Activated naive CD8-positive, alpha-beta T cell treated with anti-CD3 and anti-CD28 coated beads, Interleukin-2, amount 10 ng/mL, durations not matched to agents 7 days and 5 days (primary cell): ENCODE measurements around the gene CRTAC1. TPM values are rescaled to one million over a fixed set of nuclear protein-coding genes. Genes with fewer than 3 reads are reported as not detected.

ENCODE experiments used
- ATAC-seq: fragments of 150-1000 bp; cut with Tn5 transposase; one replicate; pipeline ENCODE4 v1.10.0; 2021; ENCODE audit warnings: low read depth, moderate library complexity
- POLR2A ChIA-PET: fragments of 350-600 bp; sonication (Branson Sonifier 250); formaldehyde crosslinking; loops from one replicate; lab custom pipeline; 2021; ENCODE audit warnings: antibody characterized with exemption; lab: Charles Lee
- DNase-seq: peaks from one replicate; pipeline ENCODE4 v3.0.0; 2021
- H3K27ac Mint-ChIP-seq: one replicate; pipeline ENCODE4 v1.8.0; 2022; ENCODE audit warnings: mild to moderate bottlenecking, mixed read lengths
- H3K27me3 Mint-ChIP-seq: one replicate; pipeline ENCODE4 v1.8.0; 2022; ENCODE audit warnings: mild to moderate bottlenecking, moderate library complexity, mixed read lengths
- H3K36me3 Mint-ChIP-seq: one replicate; pipeline ENCODE4 v1.8.0; 2021; ENCODE audit warnings: mild to moderate bottlenecking, mixed read lengths
- H3K4me1 Mint-ChIP-seq: one replicate; pipeline ENCODE4 v1.8.0; 2021; ENCODE audit warnings: mixed read lengths
- H3K4me3 Mint-ChIP-seq: one replicate; pipeline ENCODE4 v1.8.0; 2022; ENCODE audit warnings: mild to moderate bottlenecking, moderate library complexity, mixed read lengths
- H3K9me3 Mint-ChIP-seq: one replicate; pipeline ENCODE4 v1.8.0; 2021; ENCODE audit warnings: mixed read lengths
- total RNA-seq, 2 experiments: library from RNA; stranded (reverse); gene quantifications; one replicate each; pipeline ENCODE4 v1.2.3, GENCODE V29; 2021

The CRTAC1 gene
- total RNA-seq, 2 experiments from 2014 or later = not detected

DNA sequence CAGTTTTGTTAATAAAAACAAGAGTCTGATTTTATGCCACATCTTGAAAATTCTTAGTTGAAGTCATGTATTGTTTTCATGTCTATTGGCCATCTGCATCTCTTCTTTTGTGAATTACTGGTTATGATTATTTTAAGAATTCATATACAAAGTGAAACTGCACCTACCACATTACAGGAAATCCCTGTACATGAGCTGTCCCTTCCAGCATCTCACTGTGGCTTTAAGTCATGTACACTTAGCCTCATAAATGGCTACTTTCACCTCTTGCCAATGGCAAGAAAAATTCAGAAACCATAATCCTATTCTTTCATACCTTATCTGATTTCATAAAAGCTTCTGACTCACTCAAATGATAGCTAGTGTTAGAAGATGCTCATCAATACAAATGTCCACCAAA lies 48.6 kb downstream of the CRTAC1 start:
- Mint-ChIP-seq H3K9me3 (no peaks in the 10 kb centered on the region), H3K36me3 (no peaks in the 10 kb centered on the region), H3K4me1 (peaks cover 3% of the 10 kb centered on the region), H3K27me3 (peaks cover 36% of the 10 kb centered on the region), H3K4me3 (no peak overlapping the region), H3K27ac (no peak overlapping the region)
- DNase-seq (no peak), ATAC-seq (no peak)
- POLR2A ChIA-PET = no interaction called here

DNA sequence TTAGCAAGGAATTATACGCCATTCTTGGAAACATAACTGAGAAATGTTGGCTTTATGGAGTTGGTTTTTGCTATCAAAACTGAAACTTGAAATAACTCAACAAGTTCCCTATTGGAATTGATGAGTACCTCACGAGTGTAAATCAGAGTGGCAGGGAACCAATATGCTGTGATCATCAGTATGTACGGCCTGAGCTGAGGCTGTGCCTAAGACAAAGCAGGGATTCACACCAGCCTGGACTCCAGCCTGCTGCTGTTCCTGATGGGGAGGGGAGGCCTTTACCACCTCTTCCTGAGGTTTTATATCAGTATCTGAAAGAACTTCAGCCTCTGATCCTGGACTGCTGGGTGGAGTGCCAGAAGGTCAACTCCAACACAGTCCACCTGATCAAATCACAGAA lies 52.7 kb downstream of the CRTAC1 start:
- H3K4me1 Mint-ChIP-seq = peaks cover 3% of the 10 kb centered on the region
- ATAC-seq = no peak
- POLR2A ChIA-PET = no interaction called here
- no peak overlapping the region for H3K4me3 Mint-ChIP-seq
- no peak overlapping the region for H3K27ac Mint-ChIP-seq
- no peaks in the 10 kb centered on the region for H3K36me3 Mint-ChIP-seq
- H3K27me3 Mint-ChIP-seq = peaks cover 61% of the 10 kb centered on the region
- DNase-seq = no peak
- no peaks in the 10 kb centered on the region for H3K9me3 Mint-ChIP-seq

DNA sequence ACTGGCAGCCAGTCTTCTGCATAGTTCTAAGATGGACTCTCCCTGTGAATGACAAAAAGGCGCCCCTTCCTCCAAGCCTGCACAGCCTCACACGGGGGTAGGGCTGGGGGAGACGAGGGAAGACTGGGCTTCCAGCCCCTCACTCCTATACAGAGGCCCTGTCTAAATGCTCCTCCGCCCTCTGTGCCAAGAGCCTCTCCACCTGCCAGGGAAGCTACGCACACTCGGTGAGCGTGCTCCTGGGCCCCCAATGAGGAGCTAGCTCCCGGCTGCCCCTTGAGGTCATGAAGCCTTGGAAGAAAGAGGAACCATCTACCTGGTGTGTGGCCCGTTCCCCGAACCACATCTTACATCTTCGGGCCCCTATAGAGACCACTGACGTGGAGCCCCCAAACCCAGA lies 54.8 kb downstream of the CRTAC1 start:
- H3K9me3 Mint-ChIP-seq = no peaks in the 10 kb centered on the region
- no peak overlapping the region for H3K4me3 Mint-ChIP-seq
- no peaks in the 10 kb centered on the region for H3K4me1 Mint-ChIP-seq
- H3K27ac Mint-ChIP-seq = no peak overlapping the region
- H3K36me3 Mint-ChIP-seq = no peaks in the 10 kb centered on the region
- POLR2A ChIA-PET = no interaction called here
- ATAC-seq = no peak
- DNase-seq = no peak
- peaks cover 57% of the 10 kb centered on the region for H3K27me3 Mint-ChIP-seq

DNA sequence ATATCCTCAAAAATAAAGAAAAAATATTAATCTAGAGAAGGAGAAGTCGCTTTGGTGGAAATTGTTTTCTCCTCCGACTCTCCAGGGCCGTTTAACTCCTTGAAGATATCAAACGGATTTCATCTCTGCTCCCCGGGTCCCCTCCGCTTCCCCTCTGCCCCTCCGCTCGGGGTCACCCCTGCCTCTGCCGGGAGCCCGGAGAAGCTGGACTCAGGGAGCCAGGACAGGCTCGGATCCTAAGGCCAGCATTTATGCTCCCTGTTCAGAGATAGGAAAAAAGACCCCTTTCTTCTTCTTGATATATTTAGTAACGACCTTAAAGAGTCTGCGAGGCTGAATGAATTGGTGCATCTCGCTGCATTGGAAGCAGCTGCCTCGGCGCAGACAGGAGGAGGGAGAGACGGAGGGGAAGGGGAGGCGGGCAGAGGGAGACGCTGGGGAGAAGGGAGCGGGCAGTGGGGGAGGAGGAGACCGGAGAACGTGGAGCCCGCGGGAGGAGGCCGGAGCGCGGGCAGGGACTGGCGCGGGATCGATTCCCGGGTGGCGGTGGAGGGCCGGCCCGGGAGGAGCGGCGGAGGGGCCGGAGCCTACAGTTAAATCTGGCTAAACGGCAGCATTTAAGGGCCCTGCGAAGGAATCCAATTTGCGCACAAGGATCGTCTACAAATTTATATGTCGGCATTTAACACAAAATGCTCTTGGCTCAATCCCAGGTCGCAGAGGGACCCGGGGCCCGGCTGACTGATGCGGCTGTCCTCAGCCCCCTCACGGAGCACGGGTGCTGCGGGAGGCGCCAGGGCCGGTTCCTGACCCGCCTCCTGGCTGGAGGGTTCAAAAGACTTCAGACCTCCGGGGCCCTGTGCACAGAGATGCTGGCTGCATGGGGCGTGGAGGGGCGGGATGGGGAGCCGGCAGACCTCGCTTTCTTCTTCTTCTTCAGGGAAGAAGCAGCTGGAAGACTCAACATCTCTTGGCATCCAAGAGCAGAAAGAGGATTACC lies 55.6 kb downstream of the CRTAC1 start:
- H3K27me3 Mint-ChIP-seq = peaks cover 57% of the 10 kb centered on the region
- DNase-seq = no peak
- H3K4me1 Mint-ChIP-seq = no peaks in the 10 kb centered on the region
- no peaks in the 10 kb centered on the region for H3K36me3 Mint-ChIP-seq
- POLR2A ChIA-PET = no interaction called here
- no peak for ATAC-seq
- no peak overlapping the region for H3K4me3 Mint-ChIP-seq
- no peak overlapping the region for H3K27ac Mint-ChIP-seq
- no peaks in the 10 kb centered on the region for H3K9me3 Mint-ChIP-seq

DNA sequence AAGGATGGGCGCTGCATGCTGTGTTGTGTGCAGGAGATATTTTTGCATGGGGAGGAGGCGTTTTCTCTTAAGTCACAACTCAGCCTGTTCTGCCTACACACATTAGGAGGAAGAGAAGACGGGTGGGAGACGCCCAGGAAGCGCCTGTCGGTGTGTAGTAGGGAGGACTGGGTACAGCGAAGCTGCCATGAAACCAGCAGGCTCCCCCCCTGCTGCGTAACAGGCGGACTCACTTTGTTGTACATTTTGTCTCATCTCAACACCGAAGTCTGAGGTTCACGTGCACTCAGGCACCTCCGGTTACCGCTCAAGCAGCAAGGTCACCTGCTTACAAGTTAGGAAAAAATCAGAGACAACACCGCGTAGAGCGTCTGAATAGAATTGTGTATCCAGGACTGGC lies 56.3 kb downstream of the CRTAC1 start:
- Mint-ChIP-seq H3K4me3 (peak overlapping the region; percentile 28), H3K9me3 (no peaks in the 10 kb centered on the region), H3K36me3 (no peaks in the 10 kb centered on the region), H3K27me3 (peaks cover 63% of the 10 kb centered on the region), H3K27ac (no peak overlapping the region), H3K4me1 (no peaks in the 10 kb centered on the region)
- POLR2A ChIA-PET = no interaction called here
- DNase-seq (no peak), ATAC-seq (no peak)

DNA sequence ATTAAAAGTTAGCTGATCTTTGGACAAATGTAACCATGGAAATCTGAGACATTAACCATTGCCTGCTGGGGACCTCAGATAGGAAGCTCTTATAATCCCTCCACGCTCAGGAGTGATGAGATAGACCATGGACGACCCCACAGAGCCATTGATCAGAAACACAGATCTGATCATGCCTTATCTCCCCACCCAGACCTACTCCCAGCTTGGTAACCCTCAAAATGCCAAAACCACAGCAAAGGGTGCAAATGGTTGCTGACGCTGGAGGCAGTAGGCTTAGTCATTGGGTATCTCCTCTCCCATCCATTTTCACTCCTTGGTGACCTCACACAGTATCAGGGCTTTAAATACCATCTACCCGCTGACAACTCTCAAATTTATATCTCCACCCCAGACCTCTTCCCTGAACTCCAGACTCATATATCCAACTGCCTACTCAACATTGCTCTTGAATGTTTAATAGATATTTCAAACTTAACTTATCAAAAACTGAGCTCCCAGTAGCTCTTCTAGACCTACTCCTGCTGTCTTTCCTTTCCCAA lies 60.8 kb downstream of the CRTAC1 start:
- Mint-ChIP-seq H3K4me3 (no peak overlapping the region), H3K36me3 (no peaks in the 10 kb centered on the region), H3K4me1 (no peaks in the 10 kb centered on the region), H3K27me3 (peaks cover 53% of the 10 kb centered on the region), H3K27ac (no peak overlapping the region), H3K9me3 (no peaks in the 10 kb centered on the region)
- ATAC-seq = no peak
- no peak for DNase-seq
- POLR2A ChIA-PET = no interaction called here

DNA sequence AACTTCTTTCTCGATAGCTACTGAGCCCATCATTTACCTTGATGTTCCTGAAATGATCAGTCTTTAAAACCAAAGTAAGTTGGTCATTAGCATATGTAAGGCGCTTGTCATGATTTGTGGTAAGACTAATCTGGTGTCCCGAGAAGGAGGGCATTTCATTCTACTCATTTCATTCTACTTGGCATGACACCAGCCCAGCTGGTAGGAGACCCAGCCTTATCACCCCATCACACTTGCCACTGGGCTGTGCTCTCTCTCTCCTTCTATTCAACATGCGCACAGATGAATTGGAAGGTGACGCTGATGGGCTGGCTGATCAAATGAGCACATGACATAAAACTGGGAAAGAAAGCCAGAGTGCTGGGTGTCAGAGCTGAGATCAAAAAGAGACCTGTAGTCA lies 65.7 kb downstream of the CRTAC1 start:
- peaks cover 26% of the 10 kb centered on the region for H3K27me3 Mint-ChIP-seq
- no peaks in the 10 kb centered on the region for H3K9me3 Mint-ChIP-seq
- ATAC-seq (no peak), DNase-seq (no peak)
- no peaks in the 10 kb centered on the region for H3K36me3 Mint-ChIP-seq
- H3K4me3 Mint-ChIP-seq = no peak overlapping the region
- no peak overlapping the region for H3K27ac Mint-ChIP-seq
- no peaks in the 10 kb centered on the region for H3K4me1 Mint-ChIP-seq
- POLR2A ChIA-PET = no interaction called here

DNA sequence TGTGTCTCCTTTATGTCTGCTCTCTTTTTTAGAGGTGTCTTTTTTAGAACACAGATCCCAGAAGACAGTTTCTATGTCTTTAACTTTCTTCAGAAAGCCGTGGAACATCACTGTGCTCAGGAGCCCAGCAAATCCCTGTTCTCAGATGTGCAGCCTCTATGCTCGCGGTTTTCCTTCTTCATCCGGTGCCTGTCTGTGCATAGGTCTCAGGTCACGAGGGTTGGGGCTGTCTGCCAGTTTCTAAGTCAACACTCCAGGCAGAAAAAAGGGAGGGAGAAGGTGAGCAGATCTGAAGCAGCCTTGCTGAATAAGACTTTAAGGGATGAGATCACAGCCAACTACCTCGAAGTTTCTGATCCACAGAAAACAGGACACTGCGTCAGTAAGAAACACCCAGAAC lies 68.5 kb downstream of the CRTAC1 start:
- no peaks in the 10 kb centered on the region for H3K4me1 Mint-ChIP-seq
- H3K27ac Mint-ChIP-seq = no peak overlapping the region
- POLR2A ChIA-PET = no interaction called here
- ATAC-seq (no peak), DNase-seq (no peak)
- no peak overlapping the region for H3K4me3 Mint-ChIP-seq
- peaks cover 19% of the 10 kb centered on the region for H3K27me3 Mint-ChIP-seq
- H3K9me3 Mint-ChIP-seq = no peaks in the 10 kb centered on the region
- no peaks in the 10 kb centered on the region for H3K36me3 Mint-ChIP-seq

DNA sequence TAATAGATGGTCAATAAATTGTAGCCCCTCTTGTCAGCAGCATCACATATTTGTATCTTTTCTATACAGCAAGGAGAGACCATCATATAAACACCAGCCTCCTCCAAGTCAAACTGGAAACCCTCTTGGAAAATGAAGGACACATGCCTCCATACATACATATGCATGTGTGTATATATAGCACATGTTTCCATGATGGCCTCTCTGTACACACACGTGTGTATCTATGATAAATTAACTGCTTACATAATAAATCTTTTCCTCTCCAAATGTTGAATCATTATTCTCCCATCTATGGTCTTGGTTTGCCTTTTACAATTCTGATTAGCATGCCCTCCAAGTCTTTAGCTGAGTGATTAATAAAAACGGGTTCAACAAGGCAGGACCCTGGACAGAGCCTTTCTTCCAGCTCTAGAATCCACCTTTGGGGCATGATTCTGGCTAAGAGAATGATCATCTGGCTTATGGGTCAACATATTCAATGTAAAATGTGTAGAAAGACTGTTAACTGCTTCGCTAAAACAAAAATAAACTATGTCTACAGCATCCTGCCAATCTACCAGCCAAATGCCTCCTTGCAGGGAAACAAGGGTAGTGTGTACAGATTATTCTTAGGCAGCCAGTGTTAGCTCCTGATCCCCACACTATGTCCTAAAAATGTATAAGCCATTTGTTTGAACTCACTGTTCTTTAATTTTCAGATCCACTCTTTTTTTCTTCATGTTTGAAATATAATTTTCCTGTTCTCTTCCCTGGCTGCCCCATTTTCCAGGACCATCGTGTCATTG lies 70.0 kb downstream of the CRTAC1 start:
- DNase-seq (no peak), ATAC-seq (no peak)
- Mint-ChIP-seq H3K27me3 (peaks cover 17% of the 10 kb centered on the region), H3K9me3 (no peaks in the 10 kb centered on the region), H3K27ac (no peak overlapping the region), H3K36me3 (no peaks in the 10 kb centered on the region), H3K4me1 (no peaks in the 10 kb centered on the region), H3K4me3 (no peak overlapping the region)
- POLR2A ChIA-PET = no interaction called here

DNA sequence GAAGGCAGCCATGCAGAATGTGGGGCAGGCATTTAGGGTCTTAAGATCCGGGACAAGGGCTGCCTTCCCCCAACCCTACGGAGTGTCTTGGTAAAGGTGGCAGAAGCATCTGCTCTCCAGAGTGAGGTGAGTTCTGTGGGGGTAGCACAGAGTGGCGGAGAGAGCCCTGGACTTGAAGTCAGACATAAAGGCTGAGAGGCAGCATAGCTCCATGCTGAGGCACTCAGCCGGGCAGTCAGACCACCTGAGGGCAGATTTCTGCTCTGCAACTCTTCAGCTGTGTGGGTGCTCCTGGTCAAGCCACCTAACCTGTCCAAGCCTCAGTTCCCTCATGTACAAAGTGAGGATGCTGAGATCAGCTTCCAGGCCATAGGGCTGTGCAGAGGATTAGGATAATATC lies 81.0 kb downstream of the CRTAC1 start:
- POLR2A ChIA-PET = no interaction called here
- ATAC-seq (no peak), DNase-seq (no peak)
- Mint-ChIP-seq H3K27ac (no peak overlapping the region), H3K9me3 (peaks cover 18% of the 10 kb centered on the region), H3K4me1 (no peaks in the 10 kb centered on the region), H3K36me3 (peaks cover 3% of the 10 kb centered on the region), H3K4me3 (no peak overlapping the region), H3K27me3 (peaks cover 17% of the 10 kb centered on the region)

DNA sequence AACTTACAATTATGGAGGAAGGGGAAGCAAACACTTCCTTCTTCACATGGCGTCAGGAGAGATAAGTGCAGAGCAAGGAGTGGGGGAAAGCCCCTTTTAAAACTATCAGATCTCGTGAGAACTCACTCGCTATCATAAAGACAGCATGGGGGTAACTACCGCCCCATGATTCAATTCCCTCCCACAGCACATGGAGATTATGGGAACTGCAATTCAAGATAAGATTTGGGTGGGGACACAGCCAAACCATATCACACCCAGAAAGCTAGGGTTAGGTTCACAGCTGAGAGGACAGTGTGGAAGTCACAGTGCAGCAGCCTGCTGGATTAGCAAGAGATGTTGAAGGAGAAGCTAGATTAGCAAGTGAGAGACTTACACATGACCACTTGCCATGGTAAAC lies 81.6 kb downstream of the CRTAC1 start:
- POLR2A ChIA-PET = no interaction called here
- H3K4me1 Mint-ChIP-seq = no peaks in the 10 kb centered on the region

DNA sequence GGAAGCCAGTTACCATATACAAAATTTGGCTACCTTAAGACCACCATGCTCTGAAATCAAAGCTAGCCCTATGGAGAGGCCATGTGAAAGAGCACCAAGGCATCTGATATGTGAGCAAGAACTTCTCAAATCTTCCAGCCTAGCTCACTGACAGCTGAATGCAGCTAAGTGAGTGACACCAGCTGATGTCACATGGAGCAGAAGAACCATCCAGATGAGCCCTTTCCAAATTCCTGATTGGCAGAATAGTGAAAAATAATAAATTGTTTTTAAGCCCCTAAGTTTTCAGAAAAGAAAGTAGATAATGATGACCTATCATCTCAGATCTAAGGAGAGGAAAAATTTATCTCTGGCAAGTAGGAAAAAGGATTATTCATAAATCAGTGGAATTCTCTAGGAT lies 85.6 kb downstream of the CRTAC1 start:
- Mint-ChIP-seq H3K27ac (no peak overlapping the region), H3K4me1 (peaks cover 3% of the 10 kb centered on the region), H3K27me3 (peaks cover 17% of the 10 kb centered on the region), H3K9me3 (peaks cover 21% of the 10 kb centered on the region), H3K36me3 (peaks cover 3% of the 10 kb centered on the region), H3K4me3 (no peak overlapping the region)
- DNase-seq (no peak), ATAC-seq (no peak)
- POLR2A ChIA-PET = no interaction called here

More for the DNA sequence above, 81.6 kb downstream of the CRTAC1 start:
- Mint-ChIP-seq H3K36me3 (peaks cover 3% of the 10 kb centered on the region), H3K27me3 (peaks cover 13% of the 10 kb centered on the region), H3K9me3 (peaks cover 18% of the 10 kb centered on the region), H3K4me3 (no peak overlapping the region), H3K27ac (no peak overlapping the region)
- no peak for DNase-seq
- no peak for ATAC-seq

DNA sequence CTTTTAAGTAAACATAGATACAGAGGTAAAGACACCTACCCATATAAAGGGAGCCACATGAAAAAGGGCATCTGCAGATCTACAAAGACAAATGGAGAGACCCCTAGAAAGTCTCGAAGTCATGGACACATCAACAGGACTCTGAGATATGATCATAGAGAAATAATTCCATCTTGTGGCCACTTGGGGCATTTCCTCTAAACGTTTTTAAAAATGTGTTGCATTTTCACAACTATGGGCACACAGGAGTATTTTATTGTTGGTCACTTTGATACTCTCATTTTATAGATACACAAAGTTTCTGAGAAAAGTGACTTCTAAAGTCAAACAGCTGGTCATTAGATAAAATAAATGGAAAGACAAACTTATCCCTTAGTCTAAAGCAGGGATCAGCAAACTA lies 87.1 kb downstream of the CRTAC1 start:
- H3K9me3 Mint-ChIP-seq = peaks cover 15% of the 10 kb centered on the region
- peaks cover under 1% of the 10 kb centered on the region for H3K36me3 Mint-ChIP-seq
- no peak overlapping the region for H3K27ac Mint-ChIP-seq
- peaks cover 3% of the 10 kb centered on the region for H3K4me1 Mint-ChIP-seq
- DNase-seq = no peak
- POLR2A ChIA-PET = no interaction called here
- H3K27me3 Mint-ChIP-seq = peaks cover 15% of the 10 kb centered on the region
- no peak overlapping the region for H3K4me3 Mint-ChIP-seq
- no peak for ATAC-seq
